NOMO-1 treated with dmso at 0.1 percent for 144 hours (cell line): ENCODE data around the gene ACBD4.

ENCODE experiments used
- DNase-seq: peaks from one replicate; lab custom pipeline; 2025; ENCODE audit not compliant: unreplicated experiment; lab: John Stamatoyannopoulos, UW

The ACBD4 gene

GRCh38 chr17:45104497-45104896 lies 31.0 kb upstream of the ACBD4 start:
- DNase-seq, result no peak

GRCh38 chr17:45104907-45105624 lies 30.4 kb upstream of the ACBD4 start:
- no peak for DNase-seq

- no peak for DNase-seq
Observed at GRCh38 chr17:45106096-45106495, 29.4 kb upstream of the ACBD4 start.

- no peak for DNase-seq
Observed at GRCh38 chr17:45106582-45106981, 28.9 kb upstream of the ACBD4 start.

- no peak for DNase-seq
Observed at GRCh38 chr17:45107293-45108010, 28.0 kb upstream of the ACBD4 start.

- DNase-seq, result no peak
Observed at GRCh38 chr17:45108051-45108450, 27.4 kb upstream of the ACBD4 start.

GRCh38 chr17:45108595-45109521 lies 26.6 kb upstream of the ACBD4 start:
- no peak for DNase-seq

- no peak for DNase-seq
Observed at GRCh38 chr17:45110676-45111611, 24.5 kb upstream of the ACBD4 start.

- no peak for DNase-seq
Observed at GRCh38 chr17:45111850-45112249, 23.6 kb upstream of the ACBD4 start.

- DNase-seq, result no peak
Observed at GRCh38 chr17:45112559-45113423, 22.7 kb upstream of the ACBD4 start.

GRCh38 chr17:45113424-45113754 lies 22.1 kb upstream of the ACBD4 start:
- no peak for DNase-seq

GRCh38 chr17:45114117-45114932 lies 21.2 kb upstream of the ACBD4 start:
- no peak for DNase-seq

- no peak for DNase-seq
Observed at GRCh38 chr17:45115015-45115625, 20.4 kb upstream of the ACBD4 start.

- DNase-seq, result no peak
Observed at GRCh38 chr17:45115871-45116270, 19.6 kb upstream of the ACBD4 start.

- no peak for DNase-seq
Observed at GRCh38 chr17:45116434-45117016, 19.0 kb upstream of the ACBD4 start.

GRCh38 chr17:45117334-45117733 lies 18.2 kb upstream of the ACBD4 start:
- DNase-seq, result no peak

GRCh38 chr17:45117848-45118646 lies 17.4 kb upstream of the ACBD4 start:
- DNase-seq, result no peak
